Thymus (tissue), 11 donors: ENCODE measurements around the gene CDK15. TPM values are rescaled to one million over a fixed set of nuclear protein-coding genes. Genes with fewer than 3 reads are reported as not detected.

Source experiments
- DNase-seq, 9 donors: peaks; one replicate each; pipeline ENCODE4 v3.0.0-alpha.2; 2013; ENCODE audit warnings: low spot score in 9 of 9, low read depth in 6 of 9, missing footprints in 1 of 9
- H3K27ac ChIP-seq, 2 donors: one replicate each; pipeline ENCODE4 v1.5.1; 2013; ENCODE audit warnings: control low read depth in 1 of 2, low read depth in 1 of 2, low read length in 1 of 2, mild to moderate bottlenecking in 1 of 2, moderate library complexity in 1 of 2
- H3K27me3 ChIP-seq, 2 donors: one replicate each; pipeline ENCODE4 v1.5.1; 2013; ENCODE audit warnings: low read length in 1 of 2; ENCODE audit not compliant: control insufficient read depth in 2 of 2, insufficient read depth in 1 of 2
- H3K36me3 ChIP-seq, 2 donors: one replicate each; pipeline ENCODE4 v1.5.1; 2013; ENCODE audit warnings: low read length in 1 of 2, mild to moderate bottlenecking in 1 of 2, moderate library complexity in 1 of 2; ENCODE audit not compliant: control insufficient read depth in 2 of 2, insufficient read depth in 2 of 2
- H3K4me1 ChIP-seq, 2 donors: one replicate each; pipeline ENCODE4 v1.5.1; 2013; ENCODE audit warnings: low read length in 2 of 2; ENCODE audit not compliant: control insufficient read depth in 2 of 2, insufficient read depth in 2 of 2
- H3K4me3 ChIP-seq, 2 donors: one replicate each; pipeline ENCODE4 v1.5.1; 2013; ENCODE audit warnings: low read length in 2 of 2, control low read depth in 1 of 2, mild to moderate bottlenecking in 1 of 2
- H3K9me3 ChIP-seq, 2 donors: one replicate each; pipeline ENCODE4 v1.5.1; 2013; ENCODE audit warnings: low read length in 1 of 2, mild to moderate bottlenecking in 1 of 2; ENCODE audit not compliant: control insufficient read depth in 2 of 2, insufficient read depth in 1 of 2
- WGBS: extraction: QIAGEN DNeasy Blood & Tissue Kit; methylation state at CpG from one replicate; pipeline ENCODE4 v1.1.7; 2013; 5-methylcytosine and 5-hydroxymethylcytosine counted together
- polyA plus RNA-seq: library from polyadenylated mRNA; stranded (reverse); fragments of 200-250 nt; gene quantifications from one replicate; pipeline ENCODE4 v1.2.3, GENCODE V29; 2013
- total RNA-seq: library from RNA; stranded (reverse); fragments of 120-200 nt; gene quantifications from one replicate; pipeline ENCODE4 v1.2.4, GENCODE V29; 2013
- donor health status: healthy.

The CDK15 gene
- total and polyA plus RNA-seq, 2 donors = 0.18 to 0.19 TPM

- H3K27me3 ChIP-seq = no peaks in the 10 kb centered on the region
- H3K27ac ChIP-seq = no peak overlapping the region
- 54% methylated on average over 4 of the region's 4 CpGs for WGBS
- no peak overlapping the region for H3K4me3 ChIP-seq
- no peak for DNase-seq
- peaks cover 7% of the 10 kb centered on the region in 2 donors for H3K4me1 ChIP-seq
- no peaks in the 10 kb centered on the region for H3K36me3 ChIP-seq
- no peaks in the 10 kb centered on the region for H3K9me3 ChIP-seq
Measured at GRCh38 chr2:201785135-201785534, 21.2 kb upstream of the CDK15 start.

- Histone ChIP-seq H3K4me3 (no peak overlapping the region), H3K9me3 (no peaks in the 10 kb centered on the region), H3K27ac (no peak overlapping the region), H3K4me1 (peaks cover 4 to 7% of the 10 kb centered on the region in 2 donors), H3K27me3 (no peaks in the 10 kb centered on the region), H3K36me3 (no peaks in the 10 kb centered on the region)
- no peak for DNase-seq
Measured at GRCh38 chr2:201786471-201786870, 19.9 kb upstream of the CDK15 start.

DNA sequence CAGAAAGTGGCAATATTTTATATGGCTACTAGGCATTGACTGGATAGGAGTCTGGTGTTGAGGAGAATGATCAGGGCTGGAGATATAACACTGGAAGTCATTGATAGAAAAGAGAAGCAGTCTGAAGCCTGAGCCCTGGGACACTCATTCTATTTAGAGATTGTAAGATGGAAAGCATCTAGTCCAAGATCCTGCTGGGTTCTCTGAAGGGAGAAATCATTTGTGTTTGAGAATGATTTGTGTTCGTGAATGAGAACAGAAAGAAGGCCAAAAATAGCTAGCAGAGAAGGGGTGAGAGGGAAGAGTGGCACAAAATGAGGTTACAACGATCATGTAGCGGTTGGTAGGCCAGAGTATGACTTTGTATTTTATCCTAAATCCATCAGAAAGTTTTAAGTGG lies 18.0 kb upstream of the CDK15 start:
- H3K36me3 ChIP-seq = no peaks in the 10 kb centered on the region
- 77% methylated on average over 3 of the region's 3 CpGs for WGBS
- H3K9me3 ChIP-seq = no peaks in the 10 kb centered on the region
- H3K4me3 ChIP-seq = no peak overlapping the region
- no peak for DNase-seq
- no peaks in the 10 kb centered on the region for H3K27me3 ChIP-seq
- H3K4me1 ChIP-seq = no peaks in the 10 kb centered on the region
- H3K27ac ChIP-seq = no peak overlapping the region

DNA sequence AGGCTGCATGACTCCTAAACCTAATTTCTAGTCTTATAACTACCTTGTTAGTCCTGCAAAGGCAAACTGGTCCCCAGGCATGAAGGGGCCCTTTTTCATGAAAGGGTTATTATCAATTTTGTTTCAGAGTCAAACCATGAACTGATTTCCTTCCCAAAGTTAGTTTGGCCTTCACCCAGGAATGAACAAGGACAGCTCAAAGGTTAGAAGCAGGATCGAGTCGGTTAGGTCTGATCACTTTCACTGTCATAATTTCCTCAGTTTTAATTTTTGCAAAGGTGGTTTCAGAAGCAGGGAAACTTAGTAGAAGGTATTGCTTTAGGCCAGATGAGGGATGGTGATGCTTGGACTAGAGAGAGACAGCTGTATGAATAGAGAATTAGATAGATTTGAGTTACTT lies 16.9 kb upstream of the CDK15 start:
- DNase-seq = no peak
- no peaks in the 10 kb centered on the region for H3K9me3 ChIP-seq
- no peak overlapping the region for H3K4me3 ChIP-seq
- H3K36me3 ChIP-seq = no peaks in the 10 kb centered on the region
- H3K27ac ChIP-seq = no peak overlapping the region
- H3K27me3 ChIP-seq = no peaks in the 10 kb centered on the region
- H3K4me1 ChIP-seq = no peaks in the 10 kb centered on the region
- WGBS = 93% methylated on average over 2 of the region's 2 CpGs

GRCh38 chr2:201790291-201790690 lies 16.0 kb upstream of the CDK15 start:
- 92% methylated on average over 3 of the region's 3 CpGs for WGBS

DNA sequence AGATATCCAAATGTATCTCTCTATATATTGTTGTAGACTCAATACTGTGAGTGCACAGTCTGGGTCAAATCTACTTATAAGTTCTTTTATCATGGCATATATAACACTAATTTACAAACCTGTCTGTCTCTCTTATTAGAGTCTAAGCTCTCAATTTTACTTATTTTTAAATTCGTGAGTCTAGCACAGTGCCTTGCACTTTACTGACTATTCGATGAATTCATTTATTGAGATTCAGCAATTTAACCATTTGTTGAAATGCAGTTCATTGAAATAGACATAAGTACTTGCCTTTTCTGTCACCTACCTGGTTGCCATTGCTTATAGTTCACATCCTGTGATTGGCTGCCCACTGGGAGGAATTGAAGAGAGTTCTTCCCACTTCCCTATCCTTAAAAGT lies 15.3 kb upstream of the CDK15 start:
- Histone ChIP-seq H3K4me1 (no peaks in the 10 kb centered on the region), H3K27me3 (no peaks in the 10 kb centered on the region), H3K4me3 (no peak overlapping the region), H3K9me3 (no peaks in the 10 kb centered on the region), H3K27ac (no peak overlapping the region), H3K36me3 (no peaks in the 10 kb centered on the region)
- no peak for DNase-seq
- 100% methylated on average over 2 of the region's 2 CpGs for WGBS

More at GRCh38 chr2:201790291-201790690, 16.0 kb upstream of the CDK15 start:
- no peak for DNase-seq
- Histone ChIP-seq H3K9me3 (no peaks in the 10 kb centered on the region), H3K4me1 (no peaks in the 10 kb centered on the region), H3K27ac (no peak overlapping the region), H3K27me3 (no peaks in the 10 kb centered on the region), H3K36me3 (no peaks in the 10 kb centered on the region), H3K4me3 (no peak overlapping the region)

DNA sequence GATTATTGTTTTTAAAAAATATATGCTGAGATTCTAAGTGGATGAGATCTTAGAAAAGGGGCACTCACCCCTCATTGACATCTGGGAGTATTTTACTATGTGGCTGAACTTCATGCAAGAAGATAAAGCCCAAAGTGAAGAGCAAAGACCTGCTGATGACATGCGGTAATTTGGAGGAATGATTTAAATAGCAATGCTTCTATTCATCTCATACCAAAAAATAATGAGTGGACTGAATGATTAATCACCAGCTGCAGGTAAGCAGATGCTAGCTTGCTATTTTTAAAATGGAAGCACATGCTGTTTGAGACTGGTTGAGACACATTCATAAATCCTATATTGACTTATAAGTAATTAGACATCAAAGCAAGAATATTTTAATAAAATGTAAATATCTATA lies 12.7 kb upstream of the CDK15 start:
- Histone ChIP-seq H3K9me3 (no peaks in the 10 kb centered on the region), H3K4me1 (no peaks in the 10 kb centered on the region), H3K36me3 (no peaks in the 10 kb centered on the region), H3K4me3 (no peak overlapping the region), H3K27me3 (no peaks in the 10 kb centered on the region), H3K27ac (no peak overlapping the region)
- WGBS = 95% methylated on average over 1 of the region's 1 CpG
- no peak for DNase-seq

- Histone ChIP-seq H3K27me3 (no peaks in the 10 kb centered on the region), H3K36me3 (no peaks in the 10 kb centered on the region), H3K9me3 (no peaks in the 10 kb centered on the region), H3K4me3 (no peak overlapping the region), H3K27ac (no peak overlapping the region), H3K4me1 (no peaks in the 10 kb centered on the region)
- 96% methylated on average over 6 of the region's 6 CpGs for WGBS
- DNase-seq = no peak
Measured at GRCh38 chr2:201794294-201794693, 12.0 kb upstream of the CDK15 start.

DNA sequence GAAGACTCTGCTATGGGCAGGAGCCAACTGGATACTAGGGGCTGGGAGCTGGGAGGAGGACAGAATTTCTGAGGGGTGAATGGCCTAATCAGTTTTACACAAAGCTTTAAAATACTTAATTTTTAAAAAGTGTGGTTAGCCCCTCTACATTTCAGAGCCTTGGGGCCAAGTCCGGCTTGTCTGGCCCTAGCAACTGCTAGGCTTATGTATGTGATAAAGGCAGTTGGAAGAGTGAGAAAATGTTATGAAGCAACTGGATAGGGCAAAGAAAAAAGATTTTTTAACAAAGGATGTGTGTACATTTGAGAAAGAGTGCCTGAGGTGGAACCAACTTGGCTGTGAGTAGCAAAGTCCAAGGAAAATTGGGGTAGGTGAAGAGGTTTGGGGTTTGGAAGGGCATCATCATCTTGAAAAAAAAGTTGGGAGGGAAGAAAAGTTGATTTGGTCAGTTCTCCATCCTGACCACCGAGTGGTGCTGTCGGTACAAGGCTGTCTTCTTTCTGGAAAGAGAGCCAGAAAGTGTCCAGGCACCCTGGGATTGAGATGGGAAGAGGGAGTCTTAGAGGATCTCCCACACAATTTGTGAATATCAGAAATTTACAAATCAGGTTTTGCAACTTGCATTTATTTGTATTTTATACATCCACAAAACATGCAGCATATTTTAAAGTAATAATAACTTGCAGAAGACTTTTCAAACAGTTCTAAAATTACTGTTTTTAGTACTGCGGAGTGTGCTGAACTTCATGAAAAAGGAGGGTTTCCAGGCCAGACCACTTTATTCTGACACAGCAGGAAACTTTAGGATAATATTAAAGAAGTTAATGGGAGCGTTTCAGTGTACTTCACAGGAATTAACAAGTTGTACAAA lies 10.5 kb upstream of the CDK15 start:
- no peaks in the 10 kb centered on the region for H3K4me1 ChIP-seq
- no peak for DNase-seq
- H3K27ac ChIP-seq = no peak overlapping the region
- H3K36me3 ChIP-seq = no peaks in the 10 kb centered on the region
- no peaks in the 10 kb centered on the region for H3K27me3 ChIP-seq
- 38% methylated on average over 5 of the region's 5 CpGs for WGBS
- no peak overlapping the region for H3K4me3 ChIP-seq
- H3K9me3 ChIP-seq = no peaks in the 10 kb centered on the region
